ENCODE results near the gene FBN2.

- TF ChIP-seq CTCF (IDR thresholded peaks at IDR 0.05) = no peak
- TF ChIP-seq POLR2A (IDR thresholded peaks at IDR 0.05) = no peak
These were observed 261.4 kb downstream of the FBN2 start for GRCh38 chr5:128276537-128277216.

All from Peyer's patch (tissue), 4 donors.